ENCODE data around the gene DHRS4L2. TPM values are rescaled to one million over a fixed set of nuclear protein-coding genes. Genes with fewer than 3 reads are reported as not detected.

The DHRS4L2 gene
- total RNA-seq, 2 donors from 2014 or later: 13.7 to 16.5 TPM

Other genes starting within 250 kb of the DHRS4L2 start
- 10 to 100 TPM; 12.3 to 19.0 TPM for gene DHRS4, start 35.2 kb upstream of the DHRS4L2 start, total RNA-seq
- gene CARMIL3, start 63.1 kb downstream of the DHRS4L2 start, total RNA-seq: under 1 TPM; 0.10 to 0.50 TPM
- gene CPNE6, start 82.6 kb downstream of the DHRS4L2 start, total RNA-seq: not detected
- gene PCK2, start 105.4 kb downstream of the DHRS4L2 start, total RNA-seq: 10 to 100 TPM; 30.4 to 68.3 TPM
- gene DCAF11, start 125.8 kb downstream of the DHRS4L2 start, total RNA-seq: 10 to 100 TPM; 87.4 to 96.1 TPM
- gene NRL, start 126.0 kb downstream of the DHRS4L2 start, total RNA-seq: 1 to 10 TPM; 1.8 to 2.2 TPM
- gene FITM1, start 141.7 kb downstream of the DHRS4L2 start, total RNA-seq: 1 to 10 TPM in 1 of 2 donors, under 1 TPM in 1; 0.67 to 1.8 TPM
- gene PSME1, start 147.3 kb downstream of the DHRS4L2 start, total RNA-seq: 100 to 1,000 TPM; 237 to 406 TPM
- gene EMC9, start 152.7 kb downstream of the DHRS4L2 start, total RNA-seq: 10 to 100 TPM; 28.7 to 37.5 TPM
- 100 to 1,000 TPM; 600 to 673 TPM for gene PSME2, start 157.7 kb downstream of the DHRS4L2 start, total RNA-seq
- 100 to 1,000 TPM; 115 to 170 TPM for gene RNF31, start 158.6 kb downstream of the DHRS4L2 start, total RNA-seq
- gene IRF9, start 172.3 kb downstream of the DHRS4L2 start, total RNA-seq: 100 to 1,000 TPM; 135 to 227 TPM
- 10 to 100 TPM; 52.1 to 85.9 TPM for gene REC8, start 183.2 kb downstream of the DHRS4L2 start, total RNA-seq
- 100 to 1,000 TPM in 1 of 2 donors, 10 to 100 TPM in 1; 52.8 to 145 TPM for gene IPO4, start 199.9 kb downstream of the DHRS4L2 start, total RNA-seq
- gene TM9SF1, start 206.5 kb downstream of the DHRS4L2 start, total RNA-seq: 10 to 100 TPM; 27.6 to 30.2 TPM
- under 1 TPM in 1 of 2 donors, not detected in 1; 0.95 TPM for gene TSSK4, start 216.8 kb downstream of the DHRS4L2 start, total RNA-seq
- 10 to 100 TPM; 66.2 to 95.0 TPM for gene CHMP4A, start 224.6 kb downstream of the DHRS4L2 start, total RNA-seq
- 10 to 100 TPM in 1 of 2 donors, 1 to 10 TPM in 1; 9.1 to 11.3 TPM for gene MDP1, start 227.1 kb downstream of the DHRS4L2 start, total RNA-seq
- gene NEDD8, start 243.4 kb downstream of the DHRS4L2 start, total RNA-seq: 100 to 1,000 TPM; 196 to 199 TPM
- 10 to 100 TPM; 40.5 to 54.5 TPM for gene GMPR2, start 244.0 kb downstream of the DHRS4L2 start, total RNA-seq

Measured in natural killer cell treated with Interleukin-12 subunit alpha and Interleukin-12 subunit beta and Interleukin-15 and Interleukin-18, amount 100 ng/mL, for 72 hours (primary cell).